CD4-positive, alpha-beta T cell (primary cell): ENCODE measurements around the gene GJD4. TPM values are rescaled to one million over a fixed set of nuclear protein-coding genes. Genes with fewer than 3 reads are reported as not detected.

ENCODE experiments used
- ATAC-seq: fragments of 200-7000 bp; cut with Tn5 transposase; one replicate; pipeline ENCODE4 v1.10.0; 2022; ENCODE audit warnings: mild to moderate bottlenecking; ENCODE audit not compliant: poor library complexity
- CTCF ChIA-PET: fragments of 350-600 bp; sonication (Branson Sonifier 250); formaldehyde crosslinking; loops from one replicate; lab custom pipeline; 2021; ENCODE audit warnings: antibody characterized with exemption, inconsistent platforms; lab: Charles Lee
- POLR2A ChIA-PET: fragments of 350-600 bp; sonication (Branson Sonifier 250); formaldehyde crosslinking; loops from one replicate; lab custom pipeline; 2021; ENCODE audit warnings: antibody characterized with exemption, inconsistent platforms; lab: Charles Lee
- DNase-seq, 14 experiments: peaks; one replicate each; pipeline ENCODE4 v3.0.0-alpha.2; 2013 to 2020; ENCODE audit warnings: mixed read lengths in 2 of 14
- H3K27ac ChIP-seq, 2 donors: one replicate each; pipeline versions ENCODE4 v1.5.1 to v1.7.0; 2013; ENCODE audit warnings: low read length in 2 of 2, low read depth in 1 of 2, mild to moderate bottlenecking in 1 of 2
- H3K27me3 ChIP-seq, 2 experiments: 1 replicate in 1 of 2; 2 replicates in 1 of 2; pipeline versions ENCODE4 v1.6.1 to v1.7.0; 2013; ENCODE audit warnings: low read length in 2 of 2, control low read depth in 1 of 2, mild to moderate bottlenecking in 1 of 2, moderate library complexity in 1 of 2; ENCODE audit not compliant: insufficient read depth in 2 of 2, control insufficient read depth in 1 of 2
- H3K36me3 ChIP-seq: one replicate; pipeline ENCODE4 v1.6.1; 2013; ENCODE audit warnings: low read length, control low read depth; ENCODE audit not compliant: insufficient read depth
- H3K4me1 ChIP-seq: one replicate; pipeline ENCODE4 v1.6.1; 2013; ENCODE audit warnings: low read length, control low read depth; ENCODE audit not compliant: insufficient read depth
- H3K4me3 ChIP-seq: one replicate; pipeline ENCODE4 v1.5.1; 2013; ENCODE audit warnings: mild to moderate bottlenecking, low read length, moderate library complexity
- H3K9me3 ChIP-seq, 2 experiments: 1 replicate in 1 of 2; 2 replicates in 1 of 2; pipeline versions ENCODE4 v1.6.1 to v1.7.0; 2013; ENCODE audit warnings: low read length in 2 of 2, mild to moderate bottlenecking in 2 of 2, control low read depth in 1 of 2, moderate library complexity in 1 of 2; ENCODE audit not compliant: control insufficient read depth in 1 of 2, insufficient read depth in 1 of 2
- H3K27ac Mint-ChIP-seq: one replicate; pipeline ENCODE4 v1.8.0; 2020; ENCODE audit warnings: mixed read lengths
- H3K27me3 Mint-ChIP-seq: one replicate; pipeline ENCODE4 v1.8.0; 2021; ENCODE audit warnings: mixed read lengths
- H3K36me3 Mint-ChIP-seq: one replicate; pipeline ENCODE4 v1.8.0; 2021; ENCODE audit warnings: low read depth, mixed read lengths
- H3K4me1 Mint-ChIP-seq: one replicate; pipeline ENCODE4 v1.8.0; 2021; ENCODE audit warnings: low read depth, mixed read lengths
- H3K4me3 Mint-ChIP-seq: one replicate; pipeline ENCODE4 v1.8.0; 2020; ENCODE audit warnings: mild to moderate bottlenecking, mixed read lengths
- H3K9me3 Mint-ChIP-seq: one replicate; pipeline ENCODE4 v1.8.0; 2020; ENCODE audit warnings: mixed read lengths
- intact Hi-C, 2 experiments: fragments of 100-400 bp; cut with DNase I in 1 of 2; cut with micrococcal nuclease in 1 of 2; formaldehyde crosslinking; loops; one replicate each; pipeline versions ENCODE4 v1.15.1 to v1.9.0; 2023 to 2025; cut with DNase I, micrococcal nuclease
- total RNA-seq, 174 experiments: library from RNA in 2 of 174; stranded (reverse) in 2 of 174; gene quantifications; one replicate each; pipeline ENCODE4 v1.2.3 and lab custom pipeline; 2021 to 2026
- TF ChIP-seq, protein P1 (sequence below): fragments of 200-600 bp; IDR thresholded peaks from one replicate; pipeline ENCODE4 v1.8.0; 2022; ENCODE audit warnings: antibody characterized with exemption, mild to moderate bottlenecking

GJD4 gene
- total RNA-seq, 2 experiments from 2014 or later: not detected

- POLR2A ChIA-PET: no interaction called here
- intact Hi-C loops: loop anchor here in 1 of 2 experiments (10.0 kb wide), 1 partner anchor 62 kb away; no protein-coding TSS in a partner anchor
- H3K4me1 ChIP-seq: no peaks in the 10 kb centered on the region
These were observed 21.9 kb downstream of the GJD4 start for GRCh38 chr10:35626971-35627507.

GRCh38 chr10:35631404-35631803 is 26.3 kb downstream of the GJD4 start:
- TF ChIP-seq, protein P1, sequence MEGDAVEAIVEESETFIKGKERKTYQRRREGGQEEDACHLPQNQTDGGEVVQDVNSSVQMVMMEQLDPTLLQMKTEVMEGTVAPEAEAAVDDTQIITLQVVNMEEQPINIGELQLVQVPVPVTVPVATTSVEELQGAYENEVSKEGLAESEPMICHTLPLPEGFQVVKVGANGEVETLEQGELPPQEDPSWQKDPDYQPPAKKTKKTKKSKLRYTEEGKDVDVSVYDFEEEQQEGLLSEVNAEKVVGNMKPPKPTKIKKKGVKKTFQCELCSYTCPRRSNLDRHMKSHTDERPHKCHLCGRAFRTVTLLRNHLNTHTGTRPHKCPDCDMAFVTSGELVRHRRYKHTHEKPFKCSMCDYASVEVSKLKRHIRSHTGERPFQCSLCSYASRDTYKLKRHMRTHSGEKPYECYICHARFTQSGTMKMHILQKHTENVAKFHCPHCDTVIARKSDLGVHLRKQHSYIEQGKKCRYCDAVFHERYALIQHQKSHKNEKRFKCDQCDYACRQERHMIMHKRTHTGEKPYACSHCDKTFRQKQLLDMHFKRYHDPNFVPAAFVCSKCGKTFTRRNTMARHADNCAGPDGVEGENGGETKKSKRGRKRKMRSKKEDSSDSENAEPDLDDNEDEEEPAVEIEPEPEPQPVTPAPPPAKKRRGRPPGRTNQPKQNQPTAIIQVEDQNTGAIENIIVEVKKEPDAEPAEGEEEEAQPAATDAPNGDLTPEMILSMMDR: no peak
- no peaks in the 10 kb centered on the region for H3K36me3 Mint-ChIP-seq
- intact Hi-C loops: loop anchor here in 1 of 2 experiments (5.0 to 10.0 kb wide), 2 partner anchors 151 to 397 kb away; no protein-coding TSS in a partner anchor
- ChIA-PET CTCF (no interaction called here), POLR2A (no interaction called here)
- H3K27me3 Mint-ChIP-seq: peaks cover 50% of the 10 kb centered on the region
- H3K4me1 Mint-ChIP-seq: peaks cover 7% of the 10 kb centered on the region
- Histone ChIP-seq H3K27me3 (peaks cover 0 to 19% of the 10 kb centered on the region in 2 experiments), H3K27ac (no peak overlapping the region), H3K9me3 (no peaks in the 10 kb centered on the region), H3K36me3 (no peaks in the 10 kb centered on the region), H3K4me1 (no peaks in the 10 kb centered on the region), H3K4me3 (no peak overlapping the region)
- DNase-seq: no peak
- H3K4me3 Mint-ChIP-seq: no peak overlapping the region
- H3K27ac Mint-ChIP-seq: no peak overlapping the region
- ATAC-seq: no peak
- no peaks in the 10 kb centered on the region for H3K9me3 Mint-ChIP-seq

More at GRCh38 chr10:35626971-35627507, 21.9 kb downstream of the GJD4 start:
- no peak overlapping the region for H3K4me3 Mint-ChIP-seq
- no peak overlapping the region for H3K4me3 ChIP-seq
- no peaks in the 10 kb centered on the region for H3K9me3 Mint-ChIP-seq
- H3K27ac ChIP-seq: no peak overlapping the region
- ATAC-seq (no peak), DNase-seq (no peak)
- H3K36me3 Mint-ChIP-seq: no peaks in the 10 kb centered on the region
- CTCF ChIA-PET: interaction anchor here (1.9 kb wide), 1 partner anchor 8 kb away, joined by 4 read pairs; no protein-coding TSS in a partner anchor
- H3K27ac Mint-ChIP-seq: no peak overlapping the region
- TF ChIP-seq, protein P1: no peak
- H3K27me3 ChIP-seq: peaks cover 3 to 19% of the 10 kb centered on the region in 2 experiments
- H3K9me3 ChIP-seq: no peaks in the 10 kb centered on the region
- H3K27me3 Mint-ChIP-seq: peaks cover 42% of the 10 kb centered on the region
- H3K4me1 Mint-ChIP-seq: no peaks in the 10 kb centered on the region
- no peaks in the 10 kb centered on the region for H3K36me3 ChIP-seq

DNA sequence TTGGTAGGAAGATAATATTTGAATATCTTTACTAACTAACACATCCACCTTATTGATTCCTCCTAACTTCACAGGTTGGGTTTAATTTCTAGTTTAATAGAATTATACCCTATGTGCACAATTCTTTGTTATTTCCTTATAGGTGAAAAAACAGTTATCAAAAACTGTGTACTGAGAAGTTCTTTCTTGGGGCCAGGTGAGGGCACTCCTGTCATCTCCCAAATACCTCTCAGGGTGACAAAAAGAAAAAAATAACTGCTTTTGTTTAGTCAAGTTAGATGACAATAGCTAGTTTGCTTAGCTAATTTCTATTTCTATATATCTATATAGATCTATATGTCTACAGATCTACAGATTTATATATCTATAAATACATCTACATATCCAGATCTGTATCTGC is 26.9 kb downstream of the GJD4 start:
- TF ChIP-seq, protein P1: no peak
- Histone ChIP-seq H3K9me3 (no peaks in the 10 kb centered on the region), H3K4me3 (no peak overlapping the region), H3K27me3 (peaks cover 0 to 25% of the 10 kb centered on the region in 2 experiments), H3K4me1 (no peaks in the 10 kb centered on the region), H3K27ac (no peak overlapping the region), H3K36me3 (no peaks in the 10 kb centered on the region)
- CTCF ChIA-PET: no interaction called here
- peaks cover 57% of the 10 kb centered on the region for H3K27me3 Mint-ChIP-seq
- H3K36me3 Mint-ChIP-seq: no peaks in the 10 kb centered on the region
- no peak overlapping the region for H3K27ac Mint-ChIP-seq
- no peak for DNase-seq
- H3K9me3 Mint-ChIP-seq: no peaks in the 10 kb centered on the region
- no peak overlapping the region for H3K4me3 Mint-ChIP-seq
- intact Hi-C loops: loop anchor here in 1 of 2 experiments (5.0 to 10.0 kb wide), 2 partner anchors 150 to 397 kb away; no protein-coding TSS in a partner anchor
- POLR2A ChIA-PET: no interaction called here
- H3K4me1 Mint-ChIP-seq: peaks cover 7% of the 10 kb centered on the region
- ATAC-seq: no peak
